SK-N-SH (cell line): Measurements from ENCODE around the gene ATP2A1. TPM values are rescaled to one million over a fixed set of nuclear protein-coding genes. Genes with fewer than 3 reads are reported as not detected.

ENCODE experiments used
- CTCF ChIA-PET: fragments of 300-600, 350-600 bp; formaldehyde crosslinking; extraction: SDS; loops from one replicate; lab custom pipeline; 2021; lab: Yijun Ruan, JAX
- POLR2A ChIA-PET: fragments of 350-600 bp; sonication (Branson Sonifier 250); formaldehyde crosslinking; extraction: SDS; loops from one replicate; lab custom pipeline; 2020; ENCODE audit warnings: antibody characterized with exemption, inconsistent platforms; lab: Yijun Ruan, JAX
- DNase-seq: peaks from one replicate; pipeline ENCODE4 v3.0.0; 2012
- H2AFZ ChIP-seq: fragments of 200-600 bp; sonication (generic); 2 replicates; pipeline ENCODE4 v1.8.1; 2016; ENCODE audit warnings: antibody characterized with exemption, mild to moderate bottlenecking, low read depth
- H3F3A ChIP-seq: fragments of 200-600 bp; sonication (generic); replicated peaks from 2 replicates; pipeline ENCODE3; 2016; ENCODE audit warnings: antibody characterized with exemption, mild to moderate bottlenecking; ENCODE audit not compliant: insufficient read depth
- H3K27ac ChIP-seq, 2 experiments: fragments of 200-500 bp in 1 of 2; fragments of 200-600 bp in 1 of 2; sonication (Bioruptor generic) in 1 of 2; sonication (generic), shearing (Covaris generic) in 1 of 2; 2 replicates each; pipeline versions ENCODE4 v1.5.1 to v1.6.1; 2014 to 2016; ENCODE audit warnings: low read depth in 2 of 2, inconsistent platforms in 1 of 2, low read length in 1 of 2, mild to moderate bottlenecking in 1 of 2, mixed read lengths in 1 of 2
- H3K27me3 ChIP-seq: fragments of 200-600 bp; sonication (generic), shearing (Covaris generic); 2 replicates; pipeline ENCODE4 v1.6.1; 2016; ENCODE audit warnings: mixed run types; ENCODE audit not compliant: insufficient read depth
- H3K36me3 ChIP-seq, 2 experiments: fragments of 200-500 bp in 1 of 2; fragments of 200-600 bp in 1 of 2; sonication (Bioruptor generic) in 1 of 2; sonication (generic) in 1 of 2; replicated peaks in 1 of 2; 2 replicates each; pipeline versions ENCODE3 to v1.5.1; 2014 to 2016; ENCODE audit warnings: low read length in 1 of 2, mild to moderate bottlenecking in 1 of 2; ENCODE audit not compliant: insufficient read depth in 2 of 2, control insufficient read depth in 1 of 2
- H3K4me1 ChIP-seq, 2 experiments: fragments of 200-500 bp in 1 of 2; fragments of 200-600 bp in 1 of 2; sonication (Bioruptor generic) in 1 of 2; sonication (generic), shearing (Covaris generic) in 1 of 2; 2 replicates each; pipeline versions ENCODE4 v1.5.1 to v1.6.1; 2014 to 2016; ENCODE audit warnings: low read depth in 1 of 2, low read length in 1 of 2, mixed run types in 1 of 2; ENCODE audit not compliant: insufficient read depth in 2 of 2, control insufficient read depth in 1 of 2
- H3K4me2 ChIP-seq: fragments of 200-600 bp; sonication (generic), shearing (Covaris generic); 2 replicates; pipeline ENCODE4 v1.6.1; 2017; ENCODE audit warnings: mixed run types
- H3K4me3 ChIP-seq, 2 experiments: fragments of 200-500 bp in 1 of 2; fragments of 200-600 bp in 1 of 2; sonication (Bioruptor generic) in 1 of 2; sonication (generic), shearing (Covaris generic) in 1 of 2; 2 replicates each; pipeline versions ENCODE4 v1.5.1 to v1.8.1; 2014 to 2016; ENCODE audit warnings: low read depth in 2 of 2, inconsistent platforms in 1 of 2, low read length in 1 of 2, mild to moderate bottlenecking in 1 of 2, mixed read lengths in 1 of 2, moderate library complexity in 1 of 2
- H3K79me2 ChIP-seq: fragments of 200-600 bp; sonication (generic); 2 replicates; pipeline ENCODE4 v1.8.1; 2017; ENCODE audit warnings: mild to moderate bottlenecking; ENCODE audit not compliant: insufficient read depth
- H3K9ac ChIP-seq: fragments of 200-600 bp; sonication (generic); 2 replicates; pipeline ENCODE4 v1.6.1; 2017; ENCODE audit warnings: mixed run types
- H3K9me2 ChIP-seq: fragments of 200-600 bp; sonication (generic); 2 replicates; pipeline ENCODE4 v1.6.1; 2017; ENCODE audit warnings: mixed run types
- H3K9me3 ChIP-seq: fragments of 200-600 bp; sonication (generic); 2 replicates; pipeline ENCODE4 v1.6.1; 2017; ENCODE audit warnings: mixed run types, mild to moderate bottlenecking, moderate library complexity
- H4K20me1 ChIP-seq: fragments of 200-600 bp; sonication (generic); 2 replicates; pipeline ENCODE4 v1.6.1; 2017; ENCODE audit warnings: mild to moderate bottlenecking, mixed run types; ENCODE audit not compliant: insufficient read depth
- GATA2 ChIP-seq: sonication (generic); formaldehyde crosslinking; IDR thresholded peaks from 2 replicates; pipeline ENCODE4 v1.5.0; 2020; ENCODE audit warnings: mild to moderate bottlenecking, missing genetic modification reagents
- MAX ChIP-seq: IDR thresholded peaks from 2 replicates; pipeline ENCODE4 v1.4.0; 2012; ENCODE audit warnings: low read depth
- POLR2AphosphoS5 ChIP-seq: IDR thresholded peaks from 2 replicates; pipeline ENCODE4 v1.6.1; 2012; ENCODE audit warnings: low read depth, low read length
- RAD21 ChIP-seq: IDR thresholded peaks from 2 replicates; pipeline ENCODE4 v1.6.1; 2012; ENCODE audit warnings: mild to moderate bottlenecking, low read length
- RCOR1 ChIP-seq: fragments of 150-350 bp; IDR thresholded peaks from 2 replicates; pipeline ENCODE4 v1.6.1; 2017; ENCODE audit warnings: antibody characterized with exemption, low read length
- YY1 ChIP-seq: IDR thresholded peaks from 2 replicates; pipeline ENCODE4 v1.4.0; 2012; ENCODE audit warnings: low read depth, mild to moderate bottlenecking
- WGBS: methylation state at CpG from one replicate; pipeline ENCODE4 v1.1.6; 2017; ENCODE audit warnings: low lambda C conversion rate; 5-methylcytosine and 5-hydroxymethylcytosine counted together
- polyA plus RNA-seq, 3 experiments: library from polyadenylated mRNA; depleted of rRNA; stranded (reverse); fragments of >200 nt; gene quantifications; 2 replicates each; pipeline ENCODE4 v1.2.3, GENCODE V29; 2012

The ATP2A1 gene
- polyA plus RNA-seq, 1 of the 3 experiments (the other 2 are of a cell fraction): 3.0 TPM

- H3F3A ChIP-seq: no peaks in the 10 kb centered on the region
- H3K9me3 ChIP-seq: no peaks in the 10 kb centered on the region
- no peaks in the 10 kb centered on the region for H4K20me1 ChIP-seq
- H3K9ac ChIP-seq: no peak overlapping the region
- DNase-seq: no peak
- no peak overlapping the region for H3K4me3 ChIP-seq
- ChIA-PET POLR2A (interaction anchor here (0.6 kb wide), 1 partner anchor 21 kb away, joined by 4 read pairs; no protein-coding TSS in a partner anchor), CTCF (interaction anchor here (1.2 kb wide), 1 partner anchor 19 kb away, joined by 3 read pairs; no protein-coding TSS in a partner anchor)
- H3K4me2 ChIP-seq: no peak overlapping the region
- TF ChIP-seq YY1 (no peak), RAD21 (no peak), MAX (no peak)
- H3K79me2 ChIP-seq: no peaks in the 10 kb centered on the region
- H2AFZ ChIP-seq: no peak overlapping the region
- H3K27ac ChIP-seq: no peak overlapping the region
- H3K9me2 ChIP-seq: no peaks in the 10 kb centered on the region
- no peaks in the 10 kb centered on the region for H3K27me3 ChIP-seq
- peaks cover 0 to 1% of the 10 kb centered on the region in 2 experiments for H3K36me3 ChIP-seq
- 95% methylated on average over 11 of the region's 11 CpGs for WGBS
- no peaks in the 10 kb centered on the region for H3K4me1 ChIP-seq
These were observed 21.7 kb downstream of the ATP2A1 start for GRCh38 chr16:28899882-28900590.

- no peak for DNase-seq
- Histone ChIP-seq H3K4me1 (no peaks in the 10 kb centered on the region), H2AFZ (no peak overlapping the region), H3K36me3 (peaks cover 0 to 3% of the 10 kb centered on the region in 2 experiments), H3K9ac (no peak overlapping the region), H3K9me3 (no peaks in the 10 kb centered on the region), H3K79me2 (no peaks in the 10 kb centered on the region), H3K4me3 (no peak overlapping the region), H3K27me3 (no peaks in the 10 kb centered on the region), H3K27ac (no peak overlapping the region), H3K9me2 (no peaks in the 10 kb centered on the region), H3F3A (no peaks in the 10 kb centered on the region), H4K20me1 (no peaks in the 10 kb centered on the region), H3K4me2 (no peak overlapping the region)
- WGBS: 97% methylated on average over 18 of the region's 25 CpGs
- ChIA-PET CTCF (interaction anchor here (1.2 kb wide), 1 partner anchor 19 kb away, joined by 3 read pairs; no protein-coding TSS in a partner anchor), POLR2A (interaction anchor here (0.6 kb wide), 1 partner anchor 20 kb away, joined by 4 read pairs; no protein-coding TSS in a partner anchor)
- TF ChIP-seq RCOR1 (no peak), GATA2 (no peak)
These were observed 22.3 kb downstream of the ATP2A1 start for GRCh38 chr16:28900601-28901000.

- no peak for TF ChIP-seq POLR2AphosphoS5
- Histone ChIP-seq H3K4me2 (no peak overlapping the region), H4K20me1 (no peaks in the 10 kb centered on the region), H2AFZ (no peak overlapping the region), H3K9ac (no peak overlapping the region), H3K79me2 (no peaks in the 10 kb centered on the region), H3K4me3 (no peak overlapping the region), H3K36me3 (peaks cover 0 to 6% of the 10 kb centered on the region in 2 experiments), H3K4me1 (no peaks in the 10 kb centered on the region), H3F3A (no peaks in the 10 kb centered on the region), H3K9me2 (no peaks in the 10 kb centered on the region), H3K27me3 (no peaks in the 10 kb centered on the region), H3K27ac (no peak overlapping the region), H3K9me3 (no peaks in the 10 kb centered on the region)
- no peak for DNase-seq
- POLR2A ChIA-PET: no interaction called here
- 93% methylated on average over 12 of the region's 15 CpGs for WGBS
- CTCF ChIA-PET: interaction anchor here (0.8 kb wide), 1 partner anchor 17 kb away, joined by 3 read pairs; no protein-coding TSS in a partner anchor
These were observed 23.6 kb downstream of the ATP2A1 start for GRCh38 chr16:28901862-28902261.
